SK-N-SH (cell line): Measurements from ENCODE around the gene KTN1. TPM values are rescaled to one million over a fixed set of nuclear protein-coding genes. Genes with fewer than 3 reads are reported as not detected.

Experiments
- CTCF ChIA-PET: fragments of 300-600, 350-600 bp; formaldehyde crosslinking; extraction: SDS; loops from one replicate; lab custom pipeline; 2021; lab: Yijun Ruan, JAX
- POLR2A ChIA-PET: fragments of 350-600 bp; sonication (Branson Sonifier 250); formaldehyde crosslinking; extraction: SDS; loops from one replicate; lab custom pipeline; 2020; ENCODE audit warnings: antibody characterized with exemption, inconsistent platforms; lab: Yijun Ruan, JAX
- DNase-seq: peaks from one replicate; pipeline ENCODE4 v3.0.0; 2012
- H2AFZ ChIP-seq: fragments of 200-600 bp; sonication (generic); 2 replicates; pipeline ENCODE4 v1.8.1; 2016; ENCODE audit warnings: antibody characterized with exemption, mild to moderate bottlenecking, low read depth
- H3F3A ChIP-seq: fragments of 200-600 bp; sonication (generic); replicated peaks from 2 replicates; pipeline ENCODE3; 2016; ENCODE audit warnings: antibody characterized with exemption, mild to moderate bottlenecking; ENCODE audit not compliant: insufficient read depth
- H3K27ac ChIP-seq, 2 experiments: fragments of 200-500 bp in 1 of 2; fragments of 200-600 bp in 1 of 2; sonication (Bioruptor generic) in 1 of 2; sonication (generic), shearing (Covaris generic) in 1 of 2; 2 replicates each; pipeline versions ENCODE4 v1.5.1 to v1.6.1; 2014 to 2016; ENCODE audit warnings: low read depth in 2 of 2, inconsistent platforms in 1 of 2, low read length in 1 of 2, mild to moderate bottlenecking in 1 of 2, mixed read lengths in 1 of 2
- H3K27me3 ChIP-seq: fragments of 200-600 bp; sonication (generic), shearing (Covaris generic); 2 replicates; pipeline ENCODE4 v1.6.1; 2016; ENCODE audit warnings: mixed run types; ENCODE audit not compliant: insufficient read depth
- H3K36me3 ChIP-seq, 2 experiments: fragments of 200-500 bp in 1 of 2; fragments of 200-600 bp in 1 of 2; sonication (Bioruptor generic) in 1 of 2; sonication (generic) in 1 of 2; replicated peaks in 1 of 2; 2 replicates each; pipeline versions ENCODE3 to v1.5.1; 2014 to 2016; ENCODE audit warnings: low read length in 1 of 2, mild to moderate bottlenecking in 1 of 2; ENCODE audit not compliant: insufficient read depth in 2 of 2, control insufficient read depth in 1 of 2
- H3K4me1 ChIP-seq, 2 experiments: fragments of 200-500 bp in 1 of 2; fragments of 200-600 bp in 1 of 2; sonication (Bioruptor generic) in 1 of 2; sonication (generic), shearing (Covaris generic) in 1 of 2; 2 replicates each; pipeline versions ENCODE4 v1.5.1 to v1.6.1; 2014 to 2016; ENCODE audit warnings: low read depth in 1 of 2, low read length in 1 of 2, mixed run types in 1 of 2; ENCODE audit not compliant: insufficient read depth in 2 of 2, control insufficient read depth in 1 of 2
- H3K4me2 ChIP-seq: fragments of 200-600 bp; sonication (generic), shearing (Covaris generic); 2 replicates; pipeline ENCODE4 v1.6.1; 2017; ENCODE audit warnings: mixed run types
- H3K4me3 ChIP-seq, 2 experiments: fragments of 200-500 bp in 1 of 2; fragments of 200-600 bp in 1 of 2; sonication (Bioruptor generic) in 1 of 2; sonication (generic), shearing (Covaris generic) in 1 of 2; 2 replicates each; pipeline versions ENCODE4 v1.5.1 to v1.8.1; 2014 to 2016; ENCODE audit warnings: low read depth in 2 of 2, inconsistent platforms in 1 of 2, low read length in 1 of 2, mild to moderate bottlenecking in 1 of 2, mixed read lengths in 1 of 2, moderate library complexity in 1 of 2
- H3K79me2 ChIP-seq: fragments of 200-600 bp; sonication (generic); 2 replicates; pipeline ENCODE4 v1.8.1; 2017; ENCODE audit warnings: mild to moderate bottlenecking; ENCODE audit not compliant: insufficient read depth
- H3K9ac ChIP-seq: fragments of 200-600 bp; sonication (generic); 2 replicates; pipeline ENCODE4 v1.6.1; 2017; ENCODE audit warnings: mixed run types
- H3K9me2 ChIP-seq: fragments of 200-600 bp; sonication (generic); 2 replicates; pipeline ENCODE4 v1.6.1; 2017; ENCODE audit warnings: mixed run types
- H3K9me3 ChIP-seq: fragments of 200-600 bp; sonication (generic); 2 replicates; pipeline ENCODE4 v1.6.1; 2017; ENCODE audit warnings: mixed run types, mild to moderate bottlenecking, moderate library complexity
- H4K20me1 ChIP-seq: fragments of 200-600 bp; sonication (generic); 2 replicates; pipeline ENCODE4 v1.6.1; 2017; ENCODE audit warnings: mild to moderate bottlenecking, mixed run types; ENCODE audit not compliant: insufficient read depth
- CTCF ChIP-seq: fragments of 200-600 bp; sonication (generic); IDR thresholded peaks from 2 replicates; pipeline ENCODE4 v1.6.1; 2017; ENCODE audit warnings: antibody characterized with exemption, mild to moderate bottlenecking, moderate library complexity
- EP300 ChIP-seq, 2 experiments: IDR thresholded peaks; 2 replicates each; pipeline versions ENCODE4 v1.4.0 to v1.6.1; 2012; ENCODE audit warnings: borderline replicate concordance in 1 of 2, low read depth in 1 of 2, low read length in 1 of 2
- EZH2phosphoT487 ChIP-seq: fragments of 200-600 bp; sonication (generic); IDR thresholded peaks from 2 replicates; pipeline ENCODE4 v1.6.1; 2017; ENCODE audit warnings: low read depth, mixed run types, mild to moderate bottlenecking, antibody characterized with exemption, moderate library complexity, borderline replicate concordance
- FOSL2 ChIP-seq: IDR thresholded peaks from 2 replicates; pipeline ENCODE4 v1.4.0; 2012; ENCODE audit warnings: low read depth, mild to moderate bottlenecking, moderate library complexity, borderline replicate concordance
- FOXM1 ChIP-seq: IDR thresholded peaks from 2 replicates; pipeline ENCODE4 v1.4.0; 2012; ENCODE audit warnings: low read depth, mild to moderate bottlenecking
- GABPA ChIP-seq: IDR thresholded peaks from 2 replicates; pipeline ENCODE4 v1.4.0; 2012; ENCODE audit warnings: low read depth, mild to moderate bottlenecking
- GATA2 ChIP-seq: sonication (generic); formaldehyde crosslinking; IDR thresholded peaks from 2 replicates; pipeline ENCODE4 v1.5.0; 2020; ENCODE audit warnings: mild to moderate bottlenecking, missing genetic modification reagents
- JUND ChIP-seq: IDR thresholded peaks from 2 replicates; pipeline ENCODE4 v1.4.0; 2012
- MAX ChIP-seq: IDR thresholded peaks from 2 replicates; pipeline ENCODE4 v1.4.0; 2012; ENCODE audit warnings: low read depth
- NRF1 ChIP-seq: IDR thresholded peaks from 2 replicates; pipeline ENCODE4 v1.6.1; 2012; ENCODE audit warnings: low read depth, mild to moderate bottlenecking, low read length
- PBX3 ChIP-seq: IDR thresholded peaks from 2 replicates; pipeline ENCODE4; 2012
- RAD21 ChIP-seq: IDR thresholded peaks from 2 replicates; pipeline ENCODE4 v1.6.1; 2012; ENCODE audit warnings: mild to moderate bottlenecking, low read length
- REST ChIP-seq: IDR thresholded peaks from 2 replicates; pipeline ENCODE4 v1.6.1; 2012; ENCODE audit warnings: mild to moderate bottlenecking, low read depth, low read length, moderate library complexity
- RFX5 ChIP-seq: IDR thresholded peaks from 2 replicates; pipeline ENCODE4 v1.6.1; 2012; ENCODE audit warnings: mild to moderate bottlenecking, improper control_type of control experiment, low read length
- RXRA ChIP-seq: IDR thresholded peaks from 2 replicates; pipeline ENCODE4 v1.4.0; 2012; ENCODE audit warnings: low read depth, mild to moderate bottlenecking, borderline replicate concordance
- SMC3 ChIP-seq: IDR thresholded peaks from 2 replicates; pipeline ENCODE4 v1.6.1; 2012; ENCODE audit warnings: low read depth, low read length, improper control_type of control experiment
- TAF1 ChIP-seq: IDR thresholded peaks from 2 replicates; pipeline ENCODE4 v1.6.1; 2012; ENCODE audit warnings: low read depth, mild to moderate bottlenecking, low read length, moderate library complexity, borderline replicate concordance
- TEAD4 ChIP-seq: IDR thresholded peaks from 2 replicates; pipeline ENCODE4 v1.4.0; 2012; ENCODE audit warnings: mild to moderate bottlenecking, borderline replicate concordance; ENCODE audit not compliant: insufficient read depth
- USF1 ChIP-seq: IDR thresholded peaks from 2 replicates; pipeline ENCODE4 v1.4.0; 2012; ENCODE audit warnings: low read depth, borderline replicate concordance
- USF2 ChIP-seq: fragments of 150-350 bp; IDR thresholded peaks from 2 replicates; pipeline ENCODE4 v1.6.1; 2017; ENCODE audit warnings: antibody characterized with exemption, low read length, low read depth, borderline replicate concordance
- ZBTB33 ChIP-seq: IDR thresholded peaks from 2 replicates; pipeline ENCODE4 v1.4.0; 2012; ENCODE audit warnings: low read depth, borderline replicate concordance
- WGBS: methylation state at CpG from one replicate; pipeline ENCODE4 v1.1.6; 2017; ENCODE audit warnings: low lambda C conversion rate; 5-methylcytosine and 5-hydroxymethylcytosine counted together
- polyA plus RNA-seq, 3 experiments: library from polyadenylated mRNA; depleted of rRNA; stranded (reverse); fragments of >200 nt; gene quantifications; 2 replicates each; pipeline ENCODE4 v1.2.3, GENCODE V29; 2012

KTN1 gene
- polyA plus RNA-seq, 1 of the 3 experiments (the other 2 are of a cell fraction): 39.5 TPM

GRCh38 chr14:55556929-55557623, 22.9 kb upstream of the KTN1 start:
- Histone ChIP-seq H4K20me1 (no peaks in the 10 kb centered on the region), H3K4me3 (no peak overlapping the region), H3K4me1 (peaks cover 4 to 6% of the 10 kb centered on the region in 2 experiments; a peak in 2 of 4 replicates), H3K27me3 (no peaks in the 10 kb centered on the region), H3F3A (peaks cover 20% of the 10 kb centered on the region), H3K9me2 (no peaks in the 10 kb centered on the region), H3K36me3 (no peaks in the 10 kb centered on the region), H2AFZ (no peak overlapping the region), H3K79me2 (no peaks in the 10 kb centered on the region), H3K4me2 (peak overlapping the region; percentile 2; the same call in 1 of the 2 replicates), H3K27ac (peak overlapping the region; percentile 42 to 68; a peak in 3 of 4 replicates), H3K9ac (no peak overlapping the region), H3K9me3 (no peaks in the 10 kb centered on the region)
- 19% methylated on average over 3 of the region's 3 CpGs for WGBS
- ChIA-PET CTCF (no interaction called here), POLR2A (interaction anchor here (0.5 kb wide), 1 partner anchor 69 kb away, joined by 3 read pairs; no protein-coding TSS in a partner anchor)
- peak; percentile 66 for DNase-seq
- peak; percentile 98 for TF ChIP-seq TEAD4
- no peak for TF ChIP-seq USF2
- TF ChIP-seq REST: peak; percentile 92
- peak; percentile 23; the same call in 1 of the 2 replicates for TF ChIP-seq GATA2
- TF ChIP-seq NRF1: no peak
- TF ChIP-seq RFX5: no peak
- no peak for TF ChIP-seq SMC3
- no peak for TF ChIP-seq CTCF
- peak; percentile 99 for TF ChIP-seq PBX3
- peak; percentile 77; the same call in 1 of the 2 replicates for TF ChIP-seq FOXM1
- TF ChIP-seq USF1: peak; percentile 80
- no peak; the same call in 1 of the 2 replicates for TF ChIP-seq GABPA
- peak; percentile 59; the same call in 1 of the 2 replicates for TF ChIP-seq FOSL2
- TF ChIP-seq RAD21: peak; percentile 32; the same call in 1 of the 2 replicates
- peak; percentile 74; the same call in 1 of the 2 replicates for TF ChIP-seq ZBTB33
- TF ChIP-seq RXRA: peak; percentile 79; the same call in 1 of the 2 replicates
- peak; percentile 77 for TF ChIP-seq MAX
- TF ChIP-seq EZH2phosphoT487: no peak
- TF ChIP-seq TAF1: no peak
- TF ChIP-seq JUND: peak; percentile 92
- peak; percentile 86 to 90 for TF ChIP-seq EP300 (IDR thresholded peaks at IDR 0.05; ENCODE audit: borderline replicate concordance in 1 of 2, low read depth in 1 of 2, low read length in 1 of 2)
